Colonic mucosa (tissue), 4 donors: Measurements from ENCODE around the gene PSMD11. TPM values are rescaled to one million over a fixed set of nuclear protein-coding genes. Genes with fewer than 3 reads are reported as not detected.

ENCODE experiments used
- DNase-seq: peaks from one replicate; pipeline ENCODE4 v3.0.0-alpha.2; 2020
- H3K27ac ChIP-seq: fragments of 200-600 bp; one replicate; pipeline ENCODE4 v1.8.0; 2021
- H3K27me3 ChIP-seq: fragments of 200-600 bp; one replicate; pipeline ENCODE4 v1.8.0; 2021
- H3K36me3 ChIP-seq: fragments of 200-600 bp; one replicate; pipeline ENCODE4 v1.8.0; 2021
- H3K4me1 ChIP-seq: fragments of 200-600 bp; one replicate; pipeline ENCODE4 v1.8.0; 2021; ENCODE audit warnings: mild to moderate bottlenecking
- H3K4me3 ChIP-seq: fragments of 200-600 bp; one replicate; pipeline ENCODE4 v1.8.0; 2021
- H3K9ac ChIP-seq, 2 donors: one replicate each; pipeline ENCODE4 v1.7.0; 2013; ENCODE audit warnings: control low read depth in 2 of 2, low read depth in 2 of 2, low read length in 2 of 2
- H3K9me3 ChIP-seq: fragments of 200-600 bp; one replicate; pipeline ENCODE4 v1.8.0; 2021
- intact Hi-C: fragments of 100-400 bp; cut with DNase I; formaldehyde crosslinking; loops from one replicate; pipeline ENCODE4 v1.14.1; 2022
- total RNA-seq, 2 donors: library from RNA; stranded (reverse); fragmentation: NEBNext Ultra II Directional in 1 of 2; extraction: Animal tissue kit (Norgen Biotek cat#: 25700) in 1 of 2; gene quantifications; one replicate each; pipeline ENCODE4 v1.2.1, GENCODE V29; 2021
- TF ChIP-seq, protein P1 (sequence below): fragments of 200-600 bp; IDR thresholded peaks from one replicate; pipeline ENCODE4 v1.8.0; 2022; ENCODE audit warnings: antibody characterized with exemption, mild to moderate bottlenecking
- donor health status: healthy.
- donor health status: DM: no; HTN: no; CAD: no.
- donor health status: DM: no; HTN: no; CAD: no.

Gene PSMD11
- total RNA-seq, 2 donors from 2014 or later = 81.2 to 117 TPM

DNA sequence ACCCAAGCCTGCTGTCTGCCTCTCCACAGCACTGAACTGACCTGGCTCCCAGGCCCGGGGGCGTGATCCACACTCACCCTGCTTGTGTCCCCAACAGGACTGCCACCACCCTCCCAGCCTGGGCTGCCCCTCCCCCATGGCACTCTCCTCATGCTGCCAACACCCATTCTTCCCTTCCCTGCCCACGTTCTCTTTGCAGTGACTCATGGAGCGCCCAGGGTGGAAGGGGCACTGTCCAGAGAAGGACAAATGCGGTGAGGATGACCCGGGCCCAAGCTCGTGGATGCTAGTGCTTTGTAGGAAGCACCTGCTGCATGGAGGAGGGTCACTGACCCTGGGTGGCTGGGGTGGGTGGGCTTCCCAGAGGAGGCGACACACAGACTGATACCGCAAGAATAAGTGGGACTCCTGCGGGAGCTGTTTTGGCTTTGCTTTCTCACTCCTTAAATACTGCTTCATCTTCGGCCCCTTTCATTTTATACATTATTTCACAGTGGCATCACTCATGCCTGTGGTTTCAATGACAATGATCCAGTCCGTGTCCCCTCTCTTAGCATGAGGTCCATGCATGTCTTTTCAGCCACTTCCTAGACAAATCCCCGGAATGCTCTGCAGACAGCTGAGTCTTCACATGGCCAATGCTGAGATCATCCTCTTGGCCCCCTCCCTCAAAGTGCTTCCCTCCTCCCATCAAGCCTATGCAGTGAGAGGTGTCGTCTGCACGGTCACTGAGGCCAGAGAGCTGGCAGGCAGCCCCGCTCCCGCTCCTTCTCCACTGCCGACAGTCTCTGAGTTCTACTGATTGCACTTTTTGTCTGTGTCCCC is 60.1 kb downstream of the PSMD11 start:
- TF ChIP-seq, protein P1, sequence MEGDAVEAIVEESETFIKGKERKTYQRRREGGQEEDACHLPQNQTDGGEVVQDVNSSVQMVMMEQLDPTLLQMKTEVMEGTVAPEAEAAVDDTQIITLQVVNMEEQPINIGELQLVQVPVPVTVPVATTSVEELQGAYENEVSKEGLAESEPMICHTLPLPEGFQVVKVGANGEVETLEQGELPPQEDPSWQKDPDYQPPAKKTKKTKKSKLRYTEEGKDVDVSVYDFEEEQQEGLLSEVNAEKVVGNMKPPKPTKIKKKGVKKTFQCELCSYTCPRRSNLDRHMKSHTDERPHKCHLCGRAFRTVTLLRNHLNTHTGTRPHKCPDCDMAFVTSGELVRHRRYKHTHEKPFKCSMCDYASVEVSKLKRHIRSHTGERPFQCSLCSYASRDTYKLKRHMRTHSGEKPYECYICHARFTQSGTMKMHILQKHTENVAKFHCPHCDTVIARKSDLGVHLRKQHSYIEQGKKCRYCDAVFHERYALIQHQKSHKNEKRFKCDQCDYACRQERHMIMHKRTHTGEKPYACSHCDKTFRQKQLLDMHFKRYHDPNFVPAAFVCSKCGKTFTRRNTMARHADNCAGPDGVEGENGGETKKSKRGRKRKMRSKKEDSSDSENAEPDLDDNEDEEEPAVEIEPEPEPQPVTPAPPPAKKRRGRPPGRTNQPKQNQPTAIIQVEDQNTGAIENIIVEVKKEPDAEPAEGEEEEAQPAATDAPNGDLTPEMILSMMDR = no peak
- no peak for DNase-seq
- Histone ChIP-seq H3K9me3 (no peaks in the 10 kb centered on the region), H3K9ac (peak overlapping the region in 1 of 2 donors; percentile 16), H3K27ac (peak overlapping the region; percentile 51), H3K4me3 (no peak overlapping the region), H3K27me3 (no peaks in the 10 kb centered on the region), H3K4me1 (no peaks in the 10 kb centered on the region), H3K36me3 (no peaks in the 10 kb centered on the region)
- intact Hi-C loops = no loop called here

DNA sequence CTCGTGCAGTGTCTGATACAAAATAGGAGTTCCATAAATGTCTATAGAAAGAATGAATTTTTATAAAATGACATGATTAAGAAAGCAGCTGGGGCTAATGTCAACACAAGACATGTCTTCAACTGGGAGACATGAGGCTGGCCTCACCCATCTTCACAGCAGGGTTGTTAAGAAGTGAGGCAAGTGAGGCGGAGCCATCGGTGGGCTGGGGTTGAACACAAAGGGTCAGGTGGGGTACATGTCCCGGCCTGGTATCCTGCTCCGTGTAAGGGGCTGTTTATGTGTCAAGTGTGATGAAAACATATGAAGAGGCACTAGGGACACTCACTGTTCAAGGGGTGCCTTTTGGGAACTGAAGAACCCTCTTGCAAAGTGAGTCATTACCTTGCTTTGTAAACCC is 64.6 kb downstream of the PSMD11 start:
- H3K27ac ChIP-seq = no peak overlapping the region
- H3K4me3 ChIP-seq = no peak overlapping the region
- no peaks in the 10 kb centered on the region for H3K4me1 ChIP-seq
- intact Hi-C loops = no loop called here
- H3K9me3 ChIP-seq = no peaks in the 10 kb centered on the region
- H3K9ac ChIP-seq = no peak overlapping the region
- no peak for DNase-seq
- no peaks in the 10 kb centered on the region for H3K36me3 ChIP-seq
- TF ChIP-seq, protein P1 = no peak
- no peaks in the 10 kb centered on the region for H3K27me3 ChIP-seq

DNA sequence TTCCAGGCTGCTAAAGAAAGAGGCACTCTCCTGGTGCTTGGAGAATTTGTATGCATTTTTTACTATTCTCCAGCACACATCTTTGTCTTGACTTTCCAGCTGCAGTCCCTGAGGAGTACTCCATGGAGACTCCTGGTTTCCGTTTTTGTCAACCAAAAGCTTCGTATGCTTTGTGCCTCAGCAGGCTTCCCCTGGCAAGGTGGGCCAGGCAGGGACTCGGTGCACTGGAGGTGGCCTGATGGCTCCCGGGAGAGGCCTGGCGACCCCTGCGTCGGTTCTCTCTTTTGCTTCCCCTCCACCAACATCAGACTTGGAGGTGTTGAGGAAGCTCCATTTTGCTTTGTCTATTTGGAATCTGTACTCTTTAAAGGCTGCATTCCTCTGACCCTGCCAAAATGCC is 66.2 kb downstream of the PSMD11 start:
- no peak for DNase-seq
- TF ChIP-seq, protein P1 = no peak
- H3K27me3 ChIP-seq = no peaks in the 10 kb centered on the region
- no peaks in the 10 kb centered on the region for H3K36me3 ChIP-seq
- no peaks in the 10 kb centered on the region for H3K4me1 ChIP-seq
- intact Hi-C loops = no loop called here
- no peak overlapping the region for H3K27ac ChIP-seq
- H3K4me3 ChIP-seq = no peak overlapping the region
- H3K9ac ChIP-seq = no peak overlapping the region
- no peaks in the 10 kb centered on the region for H3K9me3 ChIP-seq

DNA sequence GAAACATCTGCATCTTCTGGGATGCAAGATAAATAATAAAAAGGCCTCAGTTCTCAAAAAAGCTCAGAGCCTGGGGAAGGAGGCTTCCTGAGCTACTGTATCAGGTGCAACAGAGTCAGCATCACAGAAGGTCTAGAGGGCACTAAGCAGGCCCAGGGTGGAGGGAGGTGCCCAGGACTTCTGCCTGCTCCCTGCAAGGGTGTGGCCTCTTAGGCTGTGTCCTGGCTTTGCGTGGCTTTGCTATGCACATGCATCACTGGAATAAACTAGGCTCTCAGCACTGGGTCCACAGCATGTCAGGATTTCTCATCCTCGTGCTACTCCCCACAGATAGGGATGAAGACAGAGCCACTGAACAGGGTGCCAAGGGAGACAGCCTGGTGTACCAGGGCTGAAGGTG is 68.0 kb downstream of the PSMD11 start:
- no peaks in the 10 kb centered on the region for H3K9me3 ChIP-seq
- H3K36me3 ChIP-seq = no peaks in the 10 kb centered on the region
- TF ChIP-seq, protein P1 = no peak
- intact Hi-C loops = no loop called here
- no peaks in the 10 kb centered on the region for H3K4me1 ChIP-seq
- no peaks in the 10 kb centered on the region for H3K27me3 ChIP-seq
- H3K27ac ChIP-seq = no peak overlapping the region
- DNase-seq = no peak
- no peak overlapping the region for H3K4me3 ChIP-seq
- no peak overlapping the region for H3K9ac ChIP-seq

DNA sequence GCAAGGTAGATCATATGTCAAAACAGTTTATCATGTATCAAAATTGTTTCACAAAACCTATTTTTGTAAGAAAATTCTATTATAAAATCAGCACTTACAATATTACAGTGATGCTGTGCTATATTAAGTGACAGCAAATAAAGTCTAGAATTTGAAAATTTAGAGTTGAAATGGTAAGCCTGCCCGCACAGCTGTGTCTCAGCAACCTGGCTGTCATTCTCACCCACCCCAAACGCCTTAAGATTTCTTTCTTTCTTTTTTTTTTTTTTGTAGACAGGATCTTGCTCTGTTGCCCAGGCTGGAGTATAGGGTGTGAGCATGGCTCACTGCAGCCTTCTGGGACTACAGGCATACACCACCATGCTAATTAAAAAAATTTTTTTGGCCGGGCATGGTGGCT is 69.3 kb downstream of the PSMD11 start:
- H3K36me3 ChIP-seq = no peaks in the 10 kb centered on the region
- no peaks in the 10 kb centered on the region for H3K27me3 ChIP-seq
- H3K27ac ChIP-seq = no peak overlapping the region
- no peak overlapping the region for H3K4me3 ChIP-seq
- no peaks in the 10 kb centered on the region for H3K9me3 ChIP-seq
- TF ChIP-seq, protein P1 = no peak
- intact Hi-C loops = no loop called here
- no peak for DNase-seq
- no peak overlapping the region for H3K9ac ChIP-seq
- H3K4me1 ChIP-seq = no peaks in the 10 kb centered on the region
